ENCODE measurements around the gene DGKB. TPM values are rescaled to one million over a fixed set of nuclear protein-coding genes. Genes with fewer than 3 reads are reported as not detected.

The DGKB gene
- total RNA-seq, 1 experiment from 2014 or later, result 0.48 TPM

DNA sequence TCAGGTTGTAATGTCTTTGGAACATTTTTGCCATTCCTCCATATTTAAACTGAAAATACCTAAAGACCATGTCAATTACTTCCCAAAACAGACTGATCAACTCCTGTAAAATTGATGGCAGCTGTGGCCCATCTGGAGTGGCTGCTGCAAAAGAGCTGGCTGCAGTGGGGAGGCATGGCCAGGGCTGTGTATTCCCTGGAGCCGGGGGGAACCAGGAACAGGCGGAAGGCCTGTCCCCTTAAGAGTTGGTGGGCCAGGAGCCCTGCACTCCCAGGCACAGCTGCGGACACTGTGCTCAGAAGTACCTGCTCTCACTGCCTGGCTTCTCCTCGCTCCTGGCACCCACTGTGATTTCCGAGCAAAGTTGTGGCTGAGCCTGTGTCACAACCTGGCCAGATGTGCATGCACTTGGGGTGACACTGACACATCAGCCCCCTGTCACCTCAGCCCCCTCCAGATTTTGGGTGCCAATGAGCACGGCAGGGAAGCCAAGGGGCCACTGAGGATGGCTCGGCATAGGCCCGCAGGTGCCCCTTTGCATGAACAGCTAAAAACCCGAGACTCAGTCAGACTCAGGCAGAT is 116.1 kb downstream of the DGKB start:
- no peaks in the 10 kb centered on the region for H3K36me3 ChIP-seq (ENCODE audit: low read depth)
- H3K27me3 ChIP-seq (ENCODE audit: insufficient read depth, low read depth), result no peaks in the 10 kb centered on the region
- ChIA-PET CTCF (no interaction called here), POLR2A (ENCODE audit: unreplicated experiment) (no interaction called here)
- peak overlapping the region; percentile 7; the same call in 1 of the 2 replicates for H2AFZ ChIP-seq
- no peak overlapping the region for H3K4me2 ChIP-seq
- BruUV-seq (replicated peaks), result no TSS peak
- no peaks in the 10 kb centered on the region for H4K20me1 ChIP-seq (ENCODE audit: insufficient read depth)
- no peaks in the 10 kb centered on the region for H3K9me3 ChIP-seq (ENCODE audit: insufficient read depth, low read depth)
- H3F3A ChIP-seq (ENCODE audit: insufficient read depth, low read depth), result no peaks in the 10 kb centered on the region
- H3K27ac ChIP-seq, result no peak overlapping the region
- no peak for TF ChIP-seq EZH2 (IDR thresholded peaks at IDR 0.05; ENCODE audit: low read depth)
- TF ChIP-seq, protein P1, sequence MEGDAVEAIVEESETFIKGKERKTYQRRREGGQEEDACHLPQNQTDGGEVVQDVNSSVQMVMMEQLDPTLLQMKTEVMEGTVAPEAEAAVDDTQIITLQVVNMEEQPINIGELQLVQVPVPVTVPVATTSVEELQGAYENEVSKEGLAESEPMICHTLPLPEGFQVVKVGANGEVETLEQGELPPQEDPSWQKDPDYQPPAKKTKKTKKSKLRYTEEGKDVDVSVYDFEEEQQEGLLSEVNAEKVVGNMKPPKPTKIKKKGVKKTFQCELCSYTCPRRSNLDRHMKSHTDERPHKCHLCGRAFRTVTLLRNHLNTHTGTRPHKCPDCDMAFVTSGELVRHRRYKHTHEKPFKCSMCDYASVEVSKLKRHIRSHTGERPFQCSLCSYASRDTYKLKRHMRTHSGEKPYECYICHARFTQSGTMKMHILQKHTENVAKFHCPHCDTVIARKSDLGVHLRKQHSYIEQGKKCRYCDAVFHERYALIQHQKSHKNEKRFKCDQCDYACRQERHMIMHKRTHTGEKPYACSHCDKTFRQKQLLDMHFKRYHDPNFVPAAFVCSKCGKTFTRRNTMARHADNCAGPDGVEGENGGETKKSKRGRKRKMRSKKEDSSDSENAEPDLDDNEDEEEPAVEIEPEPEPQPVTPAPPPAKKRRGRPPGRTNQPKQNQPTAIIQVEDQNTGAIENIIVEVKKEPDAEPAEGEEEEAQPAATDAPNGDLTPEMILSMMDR (conservative IDR thresholded peaks at IDR 0.05), result no peak
- H3K4me3 ChIP-seq, result no peak overlapping the region
- H3K79me2 ChIP-seq (ENCODE audit: low read depth), result no peaks in the 10 kb centered on the region
- no peaks in the 10 kb centered on the region for H3K4me1 ChIP-seq (replicated peaks; ENCODE audit: insufficient read depth)
- no peaks in the 10 kb centered on the region; the same call in 1 of the 2 replicates for H3K9me2 ChIP-seq (ENCODE audit: insufficient read depth)
- no peak for DNase-seq
- intact Hi-C loops (cut with micrococcal nuclease; ENCODE audit: unreplicated experiment), result no loop called here

DNA sequence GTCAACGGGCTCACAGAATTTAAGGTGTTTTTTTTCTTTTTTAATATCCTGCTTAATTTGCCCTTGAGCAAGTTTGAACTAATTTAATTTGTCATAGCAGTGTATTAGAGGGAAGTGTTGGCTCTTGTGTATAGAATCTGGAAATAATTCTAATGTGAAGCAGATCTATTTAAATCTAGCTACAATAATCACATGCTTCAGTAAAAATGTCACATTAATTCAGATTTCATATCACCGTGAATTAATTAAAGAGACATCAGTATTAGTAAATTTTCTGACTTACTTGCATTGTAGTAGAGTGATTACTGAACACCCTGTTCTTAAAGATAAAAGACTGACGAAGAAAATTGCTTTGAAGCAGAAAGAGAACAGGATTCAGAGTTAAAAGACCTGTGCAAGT is 124.7 kb downstream of the DGKB start:
- H3K4me3 ChIP-seq, result no peak overlapping the region
- H3K79me2 ChIP-seq (ENCODE audit: low read depth), result no peaks in the 10 kb centered on the region
- no peaks in the 10 kb centered on the region for H3K36me3 ChIP-seq (ENCODE audit: low read depth)
- intact Hi-C loops (cut with micrococcal nuclease; ENCODE audit: unreplicated experiment), result no loop called here
- H3F3A ChIP-seq (ENCODE audit: insufficient read depth, low read depth), result no peaks in the 10 kb centered on the region
- TF ChIP-seq EZH2 (IDR thresholded peaks at IDR 0.05; ENCODE audit: low read depth), result no peak
- TF ChIP-seq, protein P1 (conservative IDR thresholded peaks at IDR 0.05), result no peak
- H3K4me1 ChIP-seq (replicated peaks; ENCODE audit: insufficient read depth), result no peaks in the 10 kb centered on the region
- H3K27ac ChIP-seq, result no peak overlapping the region
- H3K9me3 ChIP-seq (ENCODE audit: insufficient read depth, low read depth), result no peaks in the 10 kb centered on the region
- no TSS peak for BruUV-seq (replicated peaks)
- no peak overlapping the region for H2AFZ ChIP-seq
- H3K9me2 ChIP-seq (ENCODE audit: insufficient read depth), result no peaks in the 10 kb centered on the region
- POLR2A ChIA-PET (ENCODE audit: unreplicated experiment), result no interaction called here
- no peaks in the 10 kb centered on the region for H3K27me3 ChIP-seq (ENCODE audit: insufficient read depth, low read depth)
- CTCF ChIA-PET, result no interaction called here
- no peak for DNase-seq
- no peaks in the 10 kb centered on the region for H4K20me1 ChIP-seq (ENCODE audit: insufficient read depth)
- no peak overlapping the region for H3K4me2 ChIP-seq

DNA sequence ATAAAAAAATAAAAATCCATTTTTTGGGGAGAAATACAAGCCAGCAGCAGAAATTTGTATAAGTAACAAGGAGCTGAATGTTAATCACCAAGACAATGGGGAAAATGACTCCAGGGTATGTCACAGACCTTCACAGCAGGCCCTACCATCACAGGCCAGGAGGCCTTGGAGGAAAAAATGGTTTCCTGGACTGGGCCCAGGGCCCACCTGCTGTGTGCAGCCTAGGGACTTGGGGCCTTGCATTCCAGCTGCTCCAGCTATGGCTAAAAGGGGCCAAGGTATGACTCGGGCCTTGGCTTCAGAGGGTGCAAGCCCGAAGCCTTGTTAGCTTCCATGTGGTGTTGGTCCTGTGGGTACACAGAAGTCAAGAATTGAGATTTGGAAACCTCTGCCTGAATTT is 126.3 kb downstream of the DGKB start:
- no peak overlapping the region for H3K27ac ChIP-seq
- no peaks in the 10 kb centered on the region for H3K27me3 ChIP-seq (ENCODE audit: insufficient read depth, low read depth)
- no peaks in the 10 kb centered on the region for H3K79me2 ChIP-seq (ENCODE audit: low read depth)
- H3K36me3 ChIP-seq (ENCODE audit: low read depth), result no peaks in the 10 kb centered on the region
- H3K4me2 ChIP-seq, result no peak overlapping the region
- no peaks in the 10 kb centered on the region for H3K9me2 ChIP-seq (ENCODE audit: insufficient read depth)
- TF ChIP-seq, protein P1 (conservative IDR thresholded peaks at IDR 0.05), result no peak
- no peak for TF ChIP-seq EZH2 (IDR thresholded peaks at IDR 0.05; ENCODE audit: low read depth)
- H3K4me3 ChIP-seq, result no peak overlapping the region
- H4K20me1 ChIP-seq (ENCODE audit: insufficient read depth), result no peaks in the 10 kb centered on the region
- no peak for DNase-seq
- CTCF ChIA-PET, result no interaction called here
- no peaks in the 10 kb centered on the region for H3K9me3 ChIP-seq (ENCODE audit: insufficient read depth, low read depth)
- intact Hi-C loops (cut with micrococcal nuclease; ENCODE audit: unreplicated experiment), result no loop called here
- no peaks in the 10 kb centered on the region for H3K4me1 ChIP-seq (replicated peaks; ENCODE audit: insufficient read depth)
- H2AFZ ChIP-seq, result no peak overlapping the region
- no peaks in the 10 kb centered on the region for H3F3A ChIP-seq (ENCODE audit: insufficient read depth, low read depth)
- POLR2A ChIA-PET (ENCODE audit: unreplicated experiment), result no interaction called here
- no TSS peak for BruUV-seq (replicated peaks)

Data from PC-9 (cell line).